Activated CD8-positive, alpha-beta T cell treated with anti-CD3 and anti-CD28 coated beads for 36 hours (primary cell): ENCODE results near the gene CYP2A13. TPM values are rescaled to one million over a fixed set of nuclear protein-coding genes. Genes with fewer than 3 reads are reported as not detected.
"Not testable (repeated sequence)": the region's sequence is repeated elsewhere in the genome, so short reads cannot be mapped to it uniquely, and the experiment has no call there.

Experiments
- ATAC-seq: fragments of 200-7000 bp; cut with Tn5 transposase; one replicate; pipeline ENCODE4 v1.10.0; 2021; ENCODE audit warnings: mild to moderate bottlenecking, moderate library complexity
- CTCF ChIA-PET: fragments of 350-600 bp; sonication (Branson Sonifier 250); formaldehyde crosslinking; loops from one replicate; lab custom pipeline; 2021; ENCODE audit warnings: antibody characterized with exemption; lab: Charles Lee
- POLR2A ChIA-PET: fragments of 350-600 bp; sonication (Branson Sonifier 250); formaldehyde crosslinking; loops from one replicate; lab custom pipeline; 2021; ENCODE audit warnings: antibody characterized with exemption; lab: Charles Lee
- DNase-seq: peaks from one replicate; pipeline ENCODE4 v3.0.0-alpha.2; 2020
- H3K27ac Mint-ChIP-seq: one replicate; pipeline ENCODE4 v1.8.0; 2021; ENCODE audit warnings: mild to moderate bottlenecking, mixed read lengths
- H3K27me3 Mint-ChIP-seq: one replicate; pipeline ENCODE4 v1.8.0; 2021; ENCODE audit warnings: mixed read lengths
- H3K36me3 Mint-ChIP-seq: one replicate; pipeline ENCODE4 v1.8.0; 2021; ENCODE audit warnings: low read depth, mixed read lengths
- H3K4me1 Mint-ChIP-seq: one replicate; pipeline ENCODE4 v1.8.0; 2021; ENCODE audit warnings: low read depth, mixed read lengths
- H3K4me3 Mint-ChIP-seq: one replicate; pipeline ENCODE4 v1.8.0; 2021; ENCODE audit warnings: mild to moderate bottlenecking, moderate library complexity, mixed read lengths
- H3K9me3 Mint-ChIP-seq: one replicate; pipeline ENCODE4 v1.8.0; 2021; ENCODE audit warnings: mixed read lengths
- intact Hi-C: fragments of 100-400 bp; cut with micrococcal nuclease; formaldehyde crosslinking; loops from one replicate; pipeline ENCODE4 v1.10.0; 2022
- total RNA-seq, 2 experiments: library from RNA; stranded (reverse); gene quantifications; one replicate each; pipeline ENCODE4 v1.2.3, GENCODE V29; 2021
- TF ChIP-seq, protein P1 (sequence below): fragments of 200-600 bp; IDR thresholded peaks from one replicate; pipeline ENCODE4 v1.8.0; 2022; ENCODE audit warnings: antibody characterized with exemption, mild to moderate bottlenecking

Gene CYP2A13, protein sequence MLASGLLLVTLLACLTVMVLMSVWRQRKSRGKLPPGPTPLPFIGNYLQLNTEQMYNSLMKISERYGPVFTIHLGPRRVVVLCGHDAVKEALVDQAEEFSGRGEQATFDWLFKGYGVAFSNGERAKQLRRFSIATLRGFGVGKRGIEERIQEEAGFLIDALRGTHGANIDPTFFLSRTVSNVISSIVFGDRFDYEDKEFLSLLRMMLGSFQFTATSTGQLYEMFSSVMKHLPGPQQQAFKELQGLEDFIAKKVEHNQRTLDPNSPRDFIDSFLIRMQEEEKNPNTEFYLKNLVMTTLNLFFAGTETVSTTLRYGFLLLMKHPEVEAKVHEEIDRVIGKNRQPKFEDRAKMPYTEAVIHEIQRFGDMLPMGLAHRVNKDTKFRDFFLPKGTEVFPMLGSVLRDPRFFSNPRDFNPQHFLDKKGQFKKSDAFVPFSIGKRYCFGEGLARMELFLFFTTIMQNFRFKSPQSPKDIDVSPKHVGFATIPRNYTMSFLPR
- total RNA-seq: not detected

DNA sequence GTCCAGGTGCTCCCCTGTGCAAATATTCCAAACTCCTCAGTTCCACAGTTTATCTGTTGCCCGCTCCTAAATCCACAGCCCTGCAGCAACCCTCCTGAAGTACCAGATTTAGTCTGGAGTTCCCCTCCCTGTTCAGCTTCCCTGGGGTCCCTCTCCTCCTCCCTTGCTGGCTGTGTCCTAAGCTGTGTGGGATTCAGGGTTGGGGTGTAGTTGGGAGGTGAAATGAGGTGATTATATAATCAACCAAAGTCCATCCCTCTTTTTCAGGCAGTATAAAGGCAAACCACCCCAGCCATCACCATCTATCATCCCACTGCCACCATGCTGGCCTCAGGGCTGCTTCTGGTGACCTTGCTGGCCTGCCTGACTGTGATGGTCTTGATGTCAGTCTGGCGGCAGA, at the start of gene CYP2A13:
CYP2A13 (plus strand) TSS at position 301 of the 400 bp plus-strand sequence; CDS start at position 322, 21 bp downstream.
- ATAC-seq: no peak
- Mint-ChIP-seq H3K9me3 (no peaks in the 10 kb centered on the region), H3K27ac (no peak within 1 kb of the TSS), H3K4me1 (peaks cover 2% of the 10 kb centered on the region), H3K4me3 (no peak within 1 kb of the TSS), H3K36me3 (no peaks in the 10 kb centered on the region), H3K27me3 (peaks cover 48% of the 10 kb centered on the region)
- intact Hi-C loops: no loop called here
- CTCF ChIA-PET: no interaction called here
- POLR2A ChIA-PET: no interaction called here
- TF ChIP-seq, protein P1, sequence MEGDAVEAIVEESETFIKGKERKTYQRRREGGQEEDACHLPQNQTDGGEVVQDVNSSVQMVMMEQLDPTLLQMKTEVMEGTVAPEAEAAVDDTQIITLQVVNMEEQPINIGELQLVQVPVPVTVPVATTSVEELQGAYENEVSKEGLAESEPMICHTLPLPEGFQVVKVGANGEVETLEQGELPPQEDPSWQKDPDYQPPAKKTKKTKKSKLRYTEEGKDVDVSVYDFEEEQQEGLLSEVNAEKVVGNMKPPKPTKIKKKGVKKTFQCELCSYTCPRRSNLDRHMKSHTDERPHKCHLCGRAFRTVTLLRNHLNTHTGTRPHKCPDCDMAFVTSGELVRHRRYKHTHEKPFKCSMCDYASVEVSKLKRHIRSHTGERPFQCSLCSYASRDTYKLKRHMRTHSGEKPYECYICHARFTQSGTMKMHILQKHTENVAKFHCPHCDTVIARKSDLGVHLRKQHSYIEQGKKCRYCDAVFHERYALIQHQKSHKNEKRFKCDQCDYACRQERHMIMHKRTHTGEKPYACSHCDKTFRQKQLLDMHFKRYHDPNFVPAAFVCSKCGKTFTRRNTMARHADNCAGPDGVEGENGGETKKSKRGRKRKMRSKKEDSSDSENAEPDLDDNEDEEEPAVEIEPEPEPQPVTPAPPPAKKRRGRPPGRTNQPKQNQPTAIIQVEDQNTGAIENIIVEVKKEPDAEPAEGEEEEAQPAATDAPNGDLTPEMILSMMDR: no peak
- DNase-seq: no peak

DNA sequence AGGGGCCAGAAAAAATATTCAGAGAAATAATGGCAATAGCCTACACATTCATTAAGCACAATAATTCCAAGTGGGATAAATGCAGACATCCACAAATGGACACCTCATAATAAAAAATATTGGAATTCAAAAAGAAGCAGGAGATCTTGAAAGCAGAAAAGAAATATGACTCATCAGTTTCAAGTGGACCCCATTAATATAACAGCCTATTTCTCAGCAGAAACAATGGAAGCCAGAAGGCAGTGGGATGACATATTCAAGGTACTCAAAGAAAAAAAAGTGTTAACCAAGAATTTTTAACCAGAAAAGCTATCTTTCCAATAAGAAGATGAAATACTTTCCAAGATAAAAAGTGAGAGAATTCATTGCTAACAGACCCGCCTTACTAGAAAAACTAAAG, 48.4 kb upstream of the CYP2A13 start:
- DNase-seq: no peak
- Mint-ChIP-seq H3K27ac (no peak overlapping the region), H3K4me1 (no peaks in the 10 kb centered on the region), H3K36me3 (no peaks in the 10 kb centered on the region), H3K27me3 (peaks cover 3% of the 10 kb centered on the region), H3K9me3 (no peaks in the 10 kb centered on the region), H3K4me3 (no peak overlapping the region)
- ChIA-PET CTCF (interaction anchor here (1.0 kb wide), 1 partner anchor 65 kb away, joined by 3 read pairs; no protein-coding TSS in a partner anchor), POLR2A (no interaction called here)
- TF ChIP-seq, protein P1: no peak
- intact Hi-C loops: no loop called here
- ATAC-seq: no peak

DNA sequence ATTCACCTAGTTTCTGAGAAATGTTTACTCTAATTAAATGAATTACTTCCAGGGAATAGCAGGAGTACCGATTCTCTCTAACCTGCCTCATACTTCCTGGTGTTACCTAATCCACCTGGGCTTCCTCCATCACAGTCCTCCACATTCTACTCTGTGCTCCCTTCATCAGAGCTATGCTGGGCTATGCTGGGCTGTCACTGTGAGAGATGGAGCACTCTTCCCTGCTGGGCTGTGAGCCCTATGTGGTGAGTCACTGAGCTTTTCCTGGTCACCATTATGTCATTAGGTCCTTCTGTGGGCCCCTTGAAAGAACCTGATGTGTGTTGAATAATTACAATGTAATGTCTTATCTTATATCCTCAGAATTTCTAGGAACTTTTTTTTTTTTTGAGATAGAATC, 43.2 kb upstream of the CYP2A13 start:
- POLR2A ChIA-PET: interaction anchor here (0.6 kb wide), 1 partner anchor 1051 kb away, joined by 3 read pairs; no protein-coding TSS in a partner anchor
- DNase-seq, H3K4me1 Mint-ChIP-seq: not testable (repeated sequence)

DNA sequence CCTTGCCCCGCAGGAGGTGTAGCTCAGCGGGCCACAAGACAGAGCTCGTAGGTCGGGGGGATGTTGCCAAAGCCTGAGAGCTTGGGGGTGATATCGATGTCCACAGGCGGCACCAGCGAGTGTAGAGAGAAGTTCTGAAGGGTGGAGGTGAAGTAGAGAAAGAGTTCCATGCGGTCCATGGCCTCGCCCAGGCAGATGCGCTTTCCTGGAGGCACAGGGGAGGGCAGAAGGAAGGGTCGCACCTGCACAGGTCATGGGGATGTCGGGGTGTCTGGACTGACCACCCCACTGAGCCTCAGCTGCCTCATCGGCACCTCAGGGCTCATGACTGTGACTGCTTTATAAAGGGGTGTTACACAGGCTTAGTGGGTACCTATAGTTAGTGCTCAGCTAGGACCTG, 37.8 kb upstream of the CYP2A13 start:
- Mint-ChIP-seq H3K9me3 (no peaks in the 10 kb centered on the region), H3K27ac (no peak overlapping the region)
- ATAC-seq: no peak

More for the DNA sequence above, 43.2 kb upstream of the CYP2A13 start:
- H3K4me3 Mint-ChIP-seq, CTCF ChIA-PET, H3K9me3 Mint-ChIP-seq, intact Hi-C loops, H3K36me3 Mint-ChIP-seq, H3K27ac Mint-ChIP-seq, H3K27me3 Mint-ChIP-seq: not testable (repeated sequence)
- peak; percentile 45 for ATAC-seq

DNA sequence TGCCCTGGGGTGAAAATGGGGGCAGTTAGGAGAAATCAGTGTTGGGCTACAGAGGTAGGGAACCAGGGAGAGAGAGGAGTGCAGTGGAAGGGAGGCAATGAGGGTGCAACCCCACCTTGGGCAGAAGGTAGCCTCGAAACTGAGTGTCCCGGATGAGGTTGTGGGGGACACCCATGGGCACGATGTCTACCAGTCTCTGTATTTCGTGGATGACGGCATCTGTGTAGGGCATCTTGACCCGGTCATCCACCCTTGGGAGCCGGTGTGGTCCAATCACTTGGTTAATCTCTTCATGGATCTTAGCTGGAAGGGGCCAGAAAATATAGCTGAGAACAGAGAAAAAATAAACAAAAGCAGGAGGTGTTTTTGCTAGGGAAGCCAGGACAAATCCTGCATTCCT, 36.1 kb upstream of the CYP2A13 start:
- H3K27me3 Mint-ChIP-seq: peaks cover 12% of the 10 kb centered on the region
- CTCF ChIA-PET, DNase-seq: not testable (repeated sequence)

More for the DNA sequence above, 37.8 kb upstream of the CYP2A13 start:
- intact Hi-C loops: no loop called here
- DNase-seq: no peak
- H3K27me3 Mint-ChIP-seq: peaks cover 8% of the 10 kb centered on the region
- CTCF ChIA-PET: no interaction called here
- POLR2A ChIA-PET: interaction anchor here (0.7 kb wide), 1 partner anchor 21 kb away, joined by 3 read pairs; no protein-coding TSS in a partner anchor
- H3K4me3 Mint-ChIP-seq: no peak overlapping the region
- no peaks in the 10 kb centered on the region for H3K4me1 Mint-ChIP-seq
- TF ChIP-seq, protein P1: no peak
- no peaks in the 10 kb centered on the region for H3K36me3 Mint-ChIP-seq

DNA sequence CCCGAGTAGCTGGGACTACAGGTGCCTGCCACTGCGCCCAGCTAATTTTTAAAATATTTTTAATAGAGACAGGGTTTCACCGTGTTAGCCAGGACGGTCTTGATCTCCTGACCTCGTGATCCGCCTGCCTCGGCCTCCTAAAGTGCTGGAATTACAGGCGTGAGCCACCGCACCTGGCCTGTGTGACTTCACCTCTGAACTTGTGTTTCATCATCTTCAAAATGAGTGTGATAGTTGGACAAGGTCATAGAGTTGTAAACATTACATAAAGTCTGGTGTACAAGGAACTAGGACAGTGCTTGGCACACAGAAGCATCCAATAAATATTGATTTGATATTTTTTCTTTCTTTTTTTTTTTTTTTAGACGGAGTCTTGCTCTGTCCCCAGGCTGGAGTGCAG, 34.9 kb upstream of the CYP2A13 start:
- intact Hi-C loops, H3K4me3 Mint-ChIP-seq, CTCF ChIA-PET, ATAC-seq, H3K4me1 Mint-ChIP-seq, H3K36me3 Mint-ChIP-seq, H3K9me3 Mint-ChIP-seq, DNase-seq, H3K27ac Mint-ChIP-seq, POLR2A ChIA-PET: not testable (repeated sequence)
- peaks cover 16% of the 10 kb centered on the region for H3K27me3 Mint-ChIP-seq

More for the DNA sequence above, 36.1 kb upstream of the CYP2A13 start:
- H3K4me1 Mint-ChIP-seq, ATAC-seq, intact Hi-C loops, H3K36me3 Mint-ChIP-seq, H3K27ac Mint-ChIP-seq, H3K4me3 Mint-ChIP-seq, POLR2A ChIA-PET, H3K9me3 Mint-ChIP-seq: not testable (repeated sequence)
